HFF-Myc (cell line): Measurements from ENCODE around the gene TNNI3K.

Experiments
- DNase-seq: peaks from one replicate; pipeline ENCODE4 v3.0.0-alpha.2; 2011; ENCODE audit warnings: low read depth; ENCODE audit errors: extremely low read depth
- H3K4me3 ChIP-seq: replicated peaks from 2 replicates; pipeline ENCODE4 v1.5.1; 2011; ENCODE audit warnings: low read depth, mild to moderate bottlenecking, control low read depth, low read length
- CTCF ChIP-seq: IDR thresholded peaks from 2 replicates; pipeline ENCODE4 v1.5.1; 2012; ENCODE audit warnings: mild to moderate bottlenecking, low read depth, low read length, control low read depth; ENCODE audit errors: missing control alignments

The TNNI3K gene

GRCh38 chr1:74504933-74505512, 269.8 kb downstream of the TNNI3K start:
- no peak overlapping the region for H3K4me3 ChIP-seq
- DNase-seq = no peak
- no peak for TF ChIP-seq CTCF

DNA sequence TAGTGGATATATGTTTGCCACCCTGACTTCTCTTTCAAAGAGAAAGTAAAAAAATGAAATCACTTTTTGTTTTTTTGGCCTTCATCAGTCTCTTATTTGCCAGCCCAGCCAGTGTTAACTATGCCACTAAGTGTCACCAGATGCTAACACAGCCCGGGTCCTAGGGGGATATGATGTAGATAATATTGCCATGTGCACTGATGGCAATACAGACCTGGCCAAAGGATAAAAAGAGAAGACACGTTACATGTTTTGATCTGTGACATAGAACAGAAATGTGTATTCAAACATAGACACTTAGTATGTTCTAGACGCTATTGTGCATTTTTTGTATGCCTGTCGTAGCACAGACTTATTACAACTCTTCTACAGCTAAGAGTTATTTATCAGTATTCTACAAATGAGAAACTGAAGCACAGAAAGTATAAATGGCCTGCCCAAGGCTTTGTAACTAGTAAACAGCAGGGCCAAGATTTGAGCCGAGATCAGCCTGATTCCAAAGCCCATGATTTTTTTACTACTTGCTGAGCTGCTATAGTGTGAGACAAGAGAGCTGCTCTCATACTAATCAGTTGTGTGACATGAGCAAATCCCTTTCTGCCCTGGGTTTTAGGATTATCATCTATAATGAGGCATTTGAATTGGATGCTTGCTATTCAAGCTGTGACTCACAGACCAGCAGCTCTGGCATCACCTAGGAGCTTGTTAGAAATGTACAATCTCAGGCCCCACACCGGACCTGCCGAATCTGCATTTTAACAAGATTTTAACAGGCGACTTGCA, 270.9 kb downstream of the TNNI3K start:
- TF ChIP-seq CTCF = no peak
- H3K4me3 ChIP-seq = no peak overlapping the region
- no peak for DNase-seq

DNA sequence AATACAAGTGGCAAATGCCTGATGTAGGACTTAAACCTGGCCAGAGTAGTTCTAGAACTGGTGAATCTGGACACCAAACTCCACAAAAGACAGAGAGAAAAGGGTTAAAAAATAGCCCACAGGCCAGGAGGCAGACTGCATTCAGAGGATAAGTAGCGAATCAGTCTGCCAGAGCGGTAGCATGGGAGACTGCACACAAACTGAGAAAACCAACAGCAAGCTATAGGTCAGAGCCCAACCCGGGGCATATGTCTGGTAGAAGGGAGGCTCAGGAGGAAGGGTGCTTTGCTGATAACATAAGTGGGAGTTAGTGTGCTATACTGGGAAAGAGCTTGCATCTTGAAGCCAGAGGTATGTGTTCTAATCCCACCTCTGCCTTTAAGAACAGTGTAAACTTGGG, 273.3 kb downstream of the TNNI3K start:
- no peak overlapping the region for H3K4me3 ChIP-seq
- DNase-seq = no peak
- no peak for TF ChIP-seq CTCF

GRCh38 chr1:74512170-74512915, 277.2 kb downstream of the TNNI3K start, which contains the start of gene LRRC53:
Gene LRRC53 (minus strand): TSS chr1:74512611. CDS start chr1:74483349, 29,262 bp downstream.
- no peak for DNase-seq
- TF ChIP-seq CTCF = no peak
- H3K4me3 ChIP-seq = no peak within 1 kb of the TSS

DNA sequence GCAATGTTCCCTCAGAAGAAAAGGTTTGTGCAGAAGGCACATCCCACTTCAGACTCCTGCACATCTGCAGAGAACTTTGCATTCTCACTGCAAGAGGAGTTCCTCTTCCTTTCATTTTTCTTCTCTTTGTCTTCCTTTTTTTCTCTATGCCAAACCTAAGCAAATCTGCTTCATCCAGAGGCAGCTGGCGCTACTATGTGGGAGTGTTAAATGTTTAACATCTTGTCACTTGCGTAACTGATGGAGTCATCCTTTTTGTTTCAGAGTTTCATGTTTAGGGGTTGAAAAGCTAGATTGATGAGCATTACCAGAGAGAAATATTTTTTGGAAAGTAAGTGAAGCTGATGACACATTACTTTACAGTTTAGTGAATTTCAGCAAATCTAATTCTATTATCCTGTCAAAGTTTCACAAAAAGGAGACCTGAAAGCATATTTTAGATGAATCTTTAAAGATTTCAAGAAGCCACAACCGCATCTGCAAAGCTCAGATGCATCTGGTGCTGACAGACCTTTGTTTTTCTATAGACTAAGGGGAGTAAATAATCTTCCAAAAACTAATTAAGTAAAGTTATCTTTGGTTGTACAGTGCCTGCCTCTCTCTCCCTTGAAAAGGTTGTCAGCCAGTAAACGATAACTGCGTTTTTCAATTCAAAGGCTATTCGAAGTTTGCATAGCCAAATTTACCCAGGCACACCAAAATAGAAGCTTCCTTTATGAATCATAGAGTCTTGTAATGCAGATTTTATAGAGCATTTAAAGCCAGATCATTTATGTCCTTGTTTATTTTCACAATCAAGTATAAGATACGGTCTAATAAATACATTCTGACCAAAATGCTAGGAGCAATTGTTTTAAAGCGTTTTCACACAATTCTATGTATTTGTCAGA, 278.5 kb downstream of the TNNI3K start:
- H3K4me3 ChIP-seq = no peak overlapping the region
- no peak for TF ChIP-seq CTCF
- no peak for DNase-seq

GRCh38 chr1:74517599-74518051, 282.4 kb downstream of the TNNI3K start:
- no peak for TF ChIP-seq CTCF
- no peak overlapping the region for H3K4me3 ChIP-seq
- no peak for DNase-seq
